HepG2 (cell line): Measurements from ENCODE around the gene SNUPN. TPM values are rescaled to one million over a fixed set of nuclear protein-coding genes. Genes with fewer than 3 reads are reported as not detected.
A peak's percentile ranks its signal among the peaks of the same experiment; 100 is the strongest.

Experiments
- ARNTL ChIP-seq: sonication (generic); formaldehyde crosslinking; IDR thresholded peaks from 2 replicates; pipeline ENCODE4 v1.4.0; 2020; ENCODE audit warnings: mild to moderate bottlenecking, missing genetic modification reagents
- HDAC1 ChIP-seq: sonication (generic); formaldehyde crosslinking; IDR thresholded peaks from 2 replicates; pipeline ENCODE4 v1.5.1; 2020; ENCODE audit warnings: mild to moderate bottlenecking, missing genetic modification reagents
- HDAC2 ChIP-seq: sonication (generic); formaldehyde crosslinking; IDR thresholded peaks from 2 replicates; pipeline ENCODE4 v1.4.0; 2020; ENCODE audit warnings: missing genetic modification reagents
- MTA3 ChIP-seq: sonication (generic); formaldehyde crosslinking; IDR thresholded peaks from 2 replicates; pipeline ENCODE4 v1.4.0; 2020; ENCODE audit warnings: missing genetic modification reagents
- NR2F6 ChIP-seq, 2 experiments: IDR thresholded peaks; 2 replicates each; pipeline ENCODE4 v1.6.1; 2016; ENCODE audit warnings: antibody characterized with exemption in 1 of 2, mild to moderate bottlenecking in 1 of 2
- XBP1 ChIP-seq: sonication (generic); formaldehyde crosslinking; IDR thresholded peaks from 2 replicates; pipeline ENCODE4 v1.5.0; 2020; ENCODE audit warnings: missing genetic modification reagents
- XRCC5 ChIP-seq: fragments of 200-400 bp; formaldehyde crosslinking; optimal IDR thresholded peaks from 2 replicates; pipeline ENCODE3; 2017; ENCODE audit warnings: mild to moderate bottlenecking, low read length
- ZFP1 ChIP-seq: IDR thresholded peaks from 2 replicates; pipeline ENCODE4 v1.6.1; 2016
- ZNF354B ChIP-seq: sonication (generic); formaldehyde crosslinking; IDR thresholded peaks from 2 replicates; pipeline ENCODE4 v1.8.0; 2022; ENCODE audit warnings: mild to moderate bottlenecking, missing genetic modification reagents
- ZNF749 ChIP-seq: sonication (generic); formaldehyde crosslinking; IDR thresholded peaks from 2 replicates; pipeline ENCODE4 v1.8.0; 2022; ENCODE audit warnings: mild to moderate bottlenecking, missing genetic modification reagents, moderate library complexity, borderline replicate concordance
- ZSCAN30 ChIP-seq: sonication (generic); formaldehyde crosslinking; IDR thresholded peaks from 2 replicates; pipeline ENCODE4 v1.5.0; 2020; ENCODE audit warnings: mild to moderate bottlenecking, missing genetic modification reagents
- polyA plus RNA-seq, 8 experiments: library from polyadenylated mRNA; depleted of rRNA in 3 of 8; stranded (reverse) in 7 of 8; unstranded in 1 of 8; fragments of >200 nt; fragmentation: Illumina TruSeq in 4 of 8; extraction: Trizol in 4 of 8; gene quantifications; 2 replicates each; pipeline versions ENCODE4 v1.2.1 to v1.2.3, GENCODE V29; 2011 to 2016; ENCODE audit warnings: low read depth in 4 of 8, missing spikeins in 1 of 8, mixed read lengths in 1 of 8; ENCODE audit not compliant: insufficient read depth in 1 of 8
- total RNA-seq, 5 experiments: library from RNA; depleted of rRNA; stranded (reverse); fragments of >200 nt; fragmentation: Illumina TruSeq; extraction: Trizol; gene quantifications; 2 replicates each; pipeline ENCODE4 v1.2.3, GENCODE V29; 2016; ENCODE audit warnings: low read depth in 1 of 5
- TF ChIP-seq, protein P1 (sequence below): sonication (generic); formaldehyde crosslinking; IDR thresholded peaks from 2 replicates; pipeline ENCODE4 v1.9.0; 2022; ENCODE audit warnings: low read depth, missing genetic modification reagents
- TF ChIP-seq, protein P2 (sequence below): sonication (generic); formaldehyde crosslinking; IDR thresholded peaks from 2 replicates; pipeline ENCODE4 v1.4.0; 2020; ENCODE audit warnings: missing genetic modification reagents
- TF ChIP-seq, protein P3 (sequence below): sonication (generic); formaldehyde crosslinking; IDR thresholded peaks from 2 replicates; pipeline ENCODE4 v1.5.1; 2020; ENCODE audit warnings: missing genetic modification reagents, mild to moderate bottlenecking, borderline replicate concordance
- TF ChIP-seq, protein P4 (sequence below): sonication (generic); formaldehyde crosslinking; IDR thresholded peaks from 2 replicates; pipeline ENCODE4 v1.4.0; 2020; ENCODE audit warnings: mild to moderate bottlenecking, missing genetic modification reagents, borderline replicate concordance
- TF ChIP-seq, protein P5 (sequence below): sonication (generic); formaldehyde crosslinking; conservative IDR thresholded peaks from 2 replicates; pipeline ENCODE4 v1.4.0; 2020; ENCODE audit warnings: missing genetic modification reagents

SNUPN gene
- total and polyA plus RNA-seq, 2 of the 13 experiments (the other 11 are each of a cell fraction or from before 2014, with no cell fraction given) = 9.0 to 16.4 TPM

DNA sequence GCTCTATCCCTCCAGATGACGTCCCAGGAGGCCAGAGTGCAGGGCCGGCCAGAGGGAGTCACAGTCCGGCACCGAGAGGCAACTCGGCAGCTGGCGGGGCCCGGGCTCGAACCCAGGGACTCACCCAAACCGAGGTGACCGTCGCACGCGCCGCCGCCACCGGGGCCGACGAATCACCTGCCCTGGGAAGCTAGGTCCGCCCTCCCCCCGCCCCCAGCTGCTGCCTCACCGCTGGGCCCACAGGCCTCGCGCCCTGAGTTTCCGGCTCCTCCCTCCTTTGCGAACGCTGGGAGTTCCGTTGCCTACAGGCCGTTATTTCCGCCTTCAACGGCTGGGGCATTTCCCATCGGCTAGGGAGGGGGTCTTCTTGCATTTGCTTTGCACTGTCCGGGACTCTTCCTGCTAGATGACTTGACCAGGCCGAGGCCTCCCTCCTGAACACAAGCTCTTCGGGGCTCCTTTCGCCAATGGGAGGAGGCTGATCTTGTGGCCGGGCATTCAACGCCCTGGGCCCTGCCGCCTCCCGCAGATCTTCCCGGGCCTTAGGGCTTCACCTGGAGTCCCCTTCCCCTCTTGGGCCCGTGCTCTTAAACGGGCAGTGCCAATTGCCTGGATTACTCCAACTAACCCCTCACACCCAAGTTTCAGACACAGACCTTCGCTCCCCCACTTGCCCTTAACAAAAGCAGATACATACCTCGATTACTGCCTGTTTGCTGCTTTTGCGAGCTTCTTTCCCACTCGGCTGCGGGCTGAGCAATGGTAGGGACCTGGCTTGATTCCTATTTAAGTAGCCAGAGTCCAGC lies at the start of gene SNUPN (continued):
- TF ChIP-seq, protein P1, sequence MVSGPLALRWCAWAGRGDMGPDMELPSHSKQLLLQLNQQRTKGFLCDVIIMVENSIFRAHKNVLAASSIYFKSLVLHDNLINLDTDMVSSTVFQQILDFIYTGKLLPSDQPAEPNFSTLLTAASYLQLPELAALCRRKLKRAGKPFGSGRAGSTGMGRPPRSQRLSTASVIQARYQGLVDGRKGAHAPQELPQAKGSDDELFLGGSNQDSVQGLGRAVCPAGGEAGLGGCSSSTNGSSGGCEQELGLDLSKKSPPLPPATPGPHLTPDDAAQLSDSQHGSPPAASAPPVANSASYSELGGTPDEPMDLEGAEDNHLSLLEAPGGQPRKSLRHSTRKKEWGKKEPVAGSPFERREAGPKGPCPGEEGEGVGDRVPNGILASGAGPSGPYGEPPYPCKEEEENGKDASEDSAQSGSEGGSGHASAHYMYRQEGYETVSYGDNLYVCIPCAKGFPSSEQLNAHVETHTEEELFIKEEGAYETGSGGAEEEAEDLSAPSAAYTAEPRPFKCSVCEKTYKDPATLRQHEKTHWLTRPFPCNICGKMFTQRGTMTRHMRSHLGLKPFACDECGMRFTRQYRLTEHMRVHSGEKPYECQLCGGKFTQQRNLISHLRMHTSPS (CRISPR knock-in tag) = no peak
- TF ChIP-seq, protein P2, sequence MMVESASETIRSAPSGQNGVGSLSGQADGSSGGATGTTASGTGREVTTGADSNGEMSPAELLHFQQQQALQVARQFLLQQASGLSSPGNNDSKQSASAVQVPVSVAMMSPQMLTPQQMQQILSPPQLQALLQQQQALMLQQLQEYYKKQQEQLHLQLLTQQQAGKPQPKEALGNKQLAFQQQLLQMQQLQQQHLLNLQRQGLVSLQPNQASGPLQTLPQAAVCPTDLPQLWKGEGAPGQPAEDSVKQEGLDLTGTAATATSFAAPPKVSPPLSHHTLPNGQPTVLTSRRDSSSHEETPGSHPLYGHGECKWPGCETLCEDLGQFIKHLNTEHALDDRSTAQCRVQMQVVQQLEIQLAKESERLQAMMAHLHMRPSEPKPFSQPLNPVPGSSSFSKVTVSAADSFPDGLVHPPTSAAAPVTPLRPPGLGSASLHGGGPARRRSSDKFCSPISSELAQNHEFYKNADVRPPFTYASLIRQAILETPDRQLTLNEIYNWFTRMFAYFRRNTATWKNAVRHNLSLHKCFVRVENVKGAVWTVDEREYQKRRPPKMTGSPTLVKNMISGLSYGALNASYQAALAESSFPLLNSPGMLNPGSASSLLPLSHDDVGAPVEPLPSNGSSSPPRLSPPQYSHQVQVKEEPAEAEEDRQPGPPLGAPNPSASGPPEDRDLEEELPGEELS (CRISPR knock-in tag) = peak; percentile 69
- TF ChIP-seq HDAC1 (CRISPR knock-in tag) = peak; percentile 87
- no peak for TF ChIP-seq XRCC5
- no peak for TF ChIP-seq NR2F6 (IDR thresholded peaks at IDR 0.05)
- peak; percentile 20; the same call in 1 of the 2 replicates for TF ChIP-seq NR2F6 (CRISPR knock-in tag; IDR thresholded peaks at IDR 0.05)
- TF ChIP-seq, protein P3, sequence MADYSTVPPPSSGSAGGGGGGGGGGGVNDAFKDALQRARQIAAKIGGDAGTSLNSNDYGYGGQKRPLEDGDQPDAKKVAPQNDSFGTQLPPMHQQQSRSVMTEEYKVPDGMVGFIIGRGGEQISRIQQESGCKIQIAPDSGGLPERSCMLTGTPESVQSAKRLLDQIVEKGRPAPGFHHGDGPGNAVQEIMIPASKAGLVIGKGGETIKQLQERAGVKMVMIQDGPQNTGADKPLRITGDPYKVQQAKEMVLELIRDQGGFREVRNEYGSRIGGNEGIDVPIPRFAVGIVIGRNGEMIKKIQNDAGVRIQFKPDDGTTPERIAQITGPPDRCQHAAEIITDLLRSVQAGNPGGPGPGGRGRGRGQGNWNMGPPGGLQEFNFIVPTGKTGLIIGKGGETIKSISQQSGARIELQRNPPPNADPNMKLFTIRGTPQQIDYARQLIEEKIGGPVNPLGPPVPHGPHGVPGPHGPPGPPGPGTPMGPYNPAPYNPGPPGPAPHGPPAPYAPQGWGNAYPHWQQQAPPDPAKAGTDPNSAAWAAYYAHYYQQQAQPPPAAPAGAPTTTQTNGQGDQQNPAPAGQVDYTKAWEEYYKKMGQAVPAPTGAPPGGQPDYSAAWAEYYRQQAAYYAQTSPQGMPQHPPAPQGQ (CRISPR knock-in tag) = no peak
- peak; percentile 45 for TF ChIP-seq HDAC2 (CRISPR knock-in tag)
- TF ChIP-seq, protein P4, sequence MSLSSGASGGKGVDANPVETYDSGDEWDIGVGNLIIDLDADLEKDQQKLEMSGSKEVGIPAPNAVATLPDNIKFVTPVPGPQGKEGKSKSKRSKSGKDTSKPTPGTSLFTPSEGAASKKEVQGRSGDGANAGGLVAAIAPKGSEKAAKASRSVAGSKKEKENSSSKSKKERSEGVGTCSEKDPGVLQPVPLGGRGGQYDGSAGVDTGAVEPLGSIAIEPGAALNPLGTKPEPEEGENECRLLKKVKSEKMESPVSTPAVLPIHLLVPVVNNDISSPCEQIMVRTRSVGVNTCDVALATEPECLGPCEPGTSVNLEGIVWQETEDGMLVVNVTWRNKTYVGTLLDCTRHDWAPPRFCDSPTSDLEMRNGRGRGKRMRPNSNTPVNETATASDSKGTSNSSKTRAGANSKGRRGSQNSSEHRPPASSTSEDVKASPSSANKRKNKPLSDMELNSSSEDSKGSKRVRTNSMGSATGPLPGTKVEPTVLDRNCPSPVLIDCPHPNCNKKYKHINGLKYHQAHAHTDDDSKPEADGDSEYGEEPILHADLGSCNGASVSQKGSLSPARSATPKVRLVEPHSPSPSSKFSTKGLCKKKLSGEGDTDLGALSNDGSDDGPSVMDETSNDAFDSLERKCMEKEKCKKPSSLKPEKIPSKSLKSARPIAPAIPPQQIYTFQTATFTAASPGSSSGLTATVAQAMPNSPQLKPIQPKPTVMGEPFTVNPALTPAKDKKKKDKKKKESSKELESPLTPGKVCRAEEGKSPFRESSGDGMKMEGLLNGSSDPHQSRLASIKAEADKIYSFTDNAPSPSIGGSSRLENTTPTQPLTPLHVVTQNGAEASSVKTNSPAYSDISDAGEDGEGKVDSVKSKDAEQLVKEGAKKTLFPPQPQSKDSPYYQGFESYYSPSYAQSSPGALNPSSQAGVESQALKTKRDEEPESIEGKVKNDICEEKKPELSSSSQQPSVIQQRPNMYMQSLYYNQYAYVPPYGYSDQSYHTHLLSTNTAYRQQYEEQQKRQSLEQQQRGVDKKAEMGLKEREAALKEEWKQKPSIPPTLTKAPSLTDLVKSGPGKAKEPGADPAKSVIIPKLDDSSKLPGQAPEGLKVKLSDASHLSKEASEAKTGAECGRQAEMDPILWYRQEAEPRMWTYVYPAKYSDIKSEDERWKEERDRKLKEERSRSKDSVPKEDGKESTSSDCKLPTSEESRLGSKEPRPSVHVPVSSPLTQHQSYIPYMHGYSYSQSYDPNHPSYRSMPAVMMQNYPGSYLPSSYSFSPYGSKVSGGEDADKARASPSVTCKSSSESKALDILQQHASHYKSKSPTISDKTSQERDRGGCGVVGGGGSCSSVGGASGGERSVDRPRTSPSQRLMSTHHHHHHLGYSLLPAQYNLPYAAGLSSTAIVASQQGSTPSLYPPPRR (CRISPR knock-in tag) = peak; percentile 56
- TF ChIP-seq ARNTL (CRISPR knock-in tag) = no peak
- no peak for TF ChIP-seq ZNF749 (CRISPR knock-in tag)
- TF ChIP-seq ZSCAN30 (CRISPR knock-in tag) = no peak
- TF ChIP-seq XBP1 = no peak
- no peak for TF ChIP-seq MTA3
- TF ChIP-seq, protein P5, sequence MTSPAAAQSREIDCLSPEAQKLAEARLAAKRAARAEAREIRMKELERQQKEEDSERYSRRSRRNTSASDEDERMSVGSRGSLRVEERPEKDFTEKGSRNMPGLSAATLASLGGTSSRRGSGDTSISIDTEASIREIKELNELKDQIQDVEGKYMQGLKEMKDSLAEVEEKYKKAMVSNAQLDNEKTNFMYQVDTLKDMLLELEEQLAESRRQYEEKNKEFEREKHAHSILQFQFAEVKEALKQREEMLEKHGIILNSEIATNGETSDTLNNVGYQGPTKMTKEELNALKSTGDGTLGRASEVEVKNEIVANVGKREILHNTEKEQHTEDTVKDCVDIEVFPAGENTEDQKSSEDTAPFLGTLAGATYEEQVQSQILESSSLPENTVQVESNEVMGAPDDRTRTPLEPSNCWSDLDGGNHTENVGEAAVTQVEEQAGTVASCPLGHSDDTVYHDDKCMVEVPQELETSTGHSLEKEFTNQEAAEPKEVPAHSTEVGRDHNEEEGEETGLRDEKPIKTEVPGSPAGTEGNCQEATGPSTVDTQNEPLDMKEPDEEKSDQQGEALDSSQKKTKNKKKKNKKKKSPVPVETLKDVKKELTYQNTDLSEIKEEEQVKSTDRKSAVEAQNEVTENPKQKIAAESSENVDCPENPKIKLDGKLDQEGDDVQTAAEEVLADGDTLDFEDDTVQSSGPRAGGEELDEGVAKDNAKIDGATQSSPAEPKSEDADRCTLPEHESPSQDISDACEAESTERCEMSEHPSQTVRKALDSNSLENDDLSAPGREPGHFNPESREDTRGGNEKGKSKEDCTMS (CRISPR knock-in tag) = no peak
- TF ChIP-seq ZFP1 (CRISPR knock-in tag) = 0 out of 2 replicates have a peak, but pooled peaks have one; percentile 70
- no peak for TF ChIP-seq ZNF354B (CRISPR knock-in tag)
